Medulla oblongata (tissue), 1 donor: ENCODE measurements around the gene STXBP6.
"Not testable (repeated sequence)": the region's sequence is repeated elsewhere in the genome, so short reads cannot be mapped to it uniquely, and the experiment has no call there.

Experiments used
- DNase-seq: peaks from one replicate; pipeline ENCODE4 v3.0.0-alpha.2; 2015; ENCODE audit errors: extremely low spot score

The STXBP6 gene

GRCh38 chr14:24858052-24858451 lies 191.9 kb downstream of the STXBP6 start:
- DNase-seq, result no peak

GRCh38 chr14:24857277-24857676 lies 192.7 kb downstream of the STXBP6 start:
- DNase-seq, result no peak

GRCh38 chr14:24853446-24853845 lies 196.5 kb downstream of the STXBP6 start:
- DNase-seq, result no peak

DNA sequence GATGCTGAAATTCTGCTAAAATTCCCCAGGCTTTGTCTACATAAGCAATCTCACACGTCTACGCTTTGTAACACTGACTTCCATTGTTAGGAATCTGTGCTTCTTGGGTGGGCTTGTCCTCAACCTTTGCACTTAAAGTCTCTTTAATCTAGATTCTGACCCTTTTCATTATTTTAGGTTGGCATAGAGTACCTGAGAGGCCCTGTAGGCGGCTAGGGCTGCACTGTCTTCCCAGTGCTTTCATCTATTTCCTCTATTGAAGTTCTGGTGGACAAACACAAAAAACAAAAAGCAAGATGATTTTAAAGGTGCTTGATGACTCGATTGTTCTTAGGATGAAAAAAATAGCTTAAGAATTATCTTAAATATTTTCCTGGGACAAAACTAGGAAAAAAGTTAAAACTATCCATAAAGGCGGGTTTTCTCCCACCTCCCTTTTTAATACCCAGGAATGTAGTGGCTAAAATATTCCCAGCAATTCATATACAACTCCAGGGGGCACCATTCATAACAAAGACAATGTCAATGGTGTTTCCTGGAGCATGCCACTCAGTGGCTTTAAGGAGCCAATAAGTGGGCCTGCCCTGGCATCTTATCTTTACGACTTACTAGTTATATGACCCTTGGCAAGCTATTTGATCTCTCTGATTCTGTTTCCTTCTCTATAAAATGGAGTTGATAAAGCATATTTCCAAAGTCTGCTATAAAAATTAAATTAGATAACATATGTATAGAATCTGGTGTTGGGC lies 197.5 kb downstream of the STXBP6 start:
- DNase-seq, result no peak

DNA sequence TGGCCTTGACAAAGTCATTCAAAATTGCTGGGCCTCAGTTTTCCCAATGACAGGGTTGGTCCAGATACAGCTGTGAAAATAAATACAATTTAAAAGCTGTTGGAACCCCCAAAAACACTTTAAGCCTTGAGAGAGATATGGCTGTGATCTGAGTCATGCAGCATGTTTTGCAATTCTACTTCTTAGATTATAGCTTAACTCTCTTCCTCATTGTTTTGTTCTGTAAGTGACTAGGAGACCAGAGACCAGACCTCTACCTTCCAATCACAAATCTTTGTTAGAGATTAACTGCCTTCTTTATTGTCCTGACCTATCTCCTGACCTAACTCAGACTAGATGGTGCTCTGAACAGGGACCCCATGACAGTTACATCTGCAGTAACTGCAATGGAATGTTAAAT lies 198.1 kb downstream of the STXBP6 start:
- DNase-seq, result no peak

- DNase-seq, result no peak
These were observed 198.5 kb downstream of the STXBP6 start for GRCh38 chr14:24851406-24851805.

DNA sequence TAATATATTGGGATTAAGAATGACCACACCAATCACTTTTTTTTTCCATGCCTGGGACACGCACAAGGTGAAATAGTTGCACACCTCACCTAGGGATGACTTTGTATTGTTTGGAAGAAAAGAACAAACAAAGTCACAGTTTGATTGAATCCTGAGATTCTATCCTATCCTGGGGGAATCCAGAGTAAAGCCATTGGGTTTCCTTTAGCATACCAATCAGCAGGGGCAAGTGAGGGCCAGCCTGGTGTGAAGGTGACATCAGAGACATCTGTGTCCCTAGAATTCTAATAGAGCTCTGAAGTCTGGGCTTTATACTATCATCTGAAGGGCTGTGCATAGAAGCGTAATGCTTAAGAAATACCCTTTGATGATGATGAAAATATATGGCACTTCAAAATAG lies 199.9 kb downstream of the STXBP6 start:
- DNase-seq, result no peak

DNA sequence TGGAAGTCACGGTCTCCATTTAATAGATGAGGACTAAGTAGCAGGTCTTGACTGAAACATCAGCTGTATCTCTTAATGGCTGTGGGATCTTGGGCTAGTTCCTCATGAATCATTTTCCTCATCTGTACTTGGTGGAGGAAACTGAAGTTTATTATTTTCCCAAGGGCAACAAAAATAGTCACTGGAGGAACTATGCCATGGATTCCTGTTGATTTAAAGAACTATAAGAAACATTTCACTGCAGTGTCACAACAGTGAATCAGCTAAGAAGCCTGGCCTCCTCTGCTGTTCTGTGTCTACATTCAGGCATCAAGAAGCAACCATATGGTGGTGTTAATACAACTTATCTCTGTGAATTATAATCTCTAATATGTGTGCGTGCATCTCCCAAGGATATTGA lies 200.5 kb downstream of the STXBP6 start:
- no peak for DNase-seq

- no peak for DNase-seq
These were observed 201.7 kb downstream of the STXBP6 start for GRCh38 chr14:24848102-24848790.

DNA sequence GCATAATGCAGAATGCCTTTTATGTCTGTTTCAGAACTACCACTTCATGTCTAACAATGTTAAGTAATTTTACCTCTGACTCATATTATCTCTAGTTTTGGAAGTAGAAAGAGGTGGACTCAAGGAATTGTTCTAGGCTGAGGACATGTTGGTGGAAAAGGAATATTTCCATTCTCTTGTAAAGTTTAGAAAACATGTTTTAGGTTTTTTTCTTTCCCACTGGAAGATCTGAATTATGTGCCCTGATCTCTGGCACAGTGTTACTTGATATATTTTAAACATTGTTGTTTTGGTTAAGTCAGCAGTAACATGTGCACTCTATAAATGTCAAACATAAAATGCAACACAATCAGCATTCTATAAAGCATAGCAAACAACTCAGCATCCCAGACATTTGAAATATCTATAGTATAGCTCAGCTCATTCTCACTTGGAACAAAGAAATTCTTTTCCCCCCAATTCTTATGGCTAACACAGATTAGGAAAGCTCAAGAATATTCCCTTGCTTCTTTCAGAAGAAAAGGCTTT lies 202.3 kb downstream of the STXBP6 start:
- no peak for DNase-seq

DNA sequence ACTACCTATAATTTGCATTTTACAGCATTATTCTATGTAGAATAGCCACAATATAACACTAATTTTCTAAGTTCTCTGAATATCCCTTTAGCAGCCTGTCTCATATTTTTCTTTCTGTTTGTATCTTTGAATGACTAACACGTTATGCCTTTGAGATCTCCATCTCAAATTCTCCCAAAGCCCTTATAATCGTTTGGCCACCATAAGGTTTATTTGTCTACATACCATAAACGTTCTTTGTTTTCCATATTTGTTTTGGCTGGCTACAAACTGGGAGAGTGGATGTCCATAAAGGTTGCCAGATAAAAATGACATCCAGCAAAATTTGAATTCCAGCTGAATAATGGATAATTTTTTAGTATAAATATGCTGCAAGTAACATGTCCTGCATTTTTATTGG lies 203.7 kb downstream of the STXBP6 start:
- DNase-seq, result no peak

- peak; percentile 27 for DNase-seq
These were observed 204.1 kb downstream of the STXBP6 start for GRCh38 chr14:24845851-24846250.

DNA sequence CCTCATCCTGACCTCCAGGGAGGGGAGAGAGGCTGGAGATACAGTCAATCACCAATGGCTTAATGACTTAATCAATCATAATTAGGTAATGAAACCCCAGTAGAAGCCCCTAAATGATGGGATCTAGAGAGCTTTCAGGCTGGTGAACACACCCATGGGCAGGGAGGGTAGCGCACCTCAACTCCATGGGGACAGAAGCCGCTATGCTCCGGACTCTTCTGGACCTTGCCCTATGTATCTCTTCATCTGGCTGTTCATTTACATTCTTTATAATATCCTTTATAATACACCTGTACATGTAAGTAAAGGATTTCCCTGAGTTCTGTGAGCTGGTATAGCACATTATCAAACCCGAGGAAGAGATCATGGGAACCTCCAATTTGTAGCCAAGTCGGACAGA lies 205.9 kb downstream of the STXBP6 start:
- DNase-seq, result no peak

DNA sequence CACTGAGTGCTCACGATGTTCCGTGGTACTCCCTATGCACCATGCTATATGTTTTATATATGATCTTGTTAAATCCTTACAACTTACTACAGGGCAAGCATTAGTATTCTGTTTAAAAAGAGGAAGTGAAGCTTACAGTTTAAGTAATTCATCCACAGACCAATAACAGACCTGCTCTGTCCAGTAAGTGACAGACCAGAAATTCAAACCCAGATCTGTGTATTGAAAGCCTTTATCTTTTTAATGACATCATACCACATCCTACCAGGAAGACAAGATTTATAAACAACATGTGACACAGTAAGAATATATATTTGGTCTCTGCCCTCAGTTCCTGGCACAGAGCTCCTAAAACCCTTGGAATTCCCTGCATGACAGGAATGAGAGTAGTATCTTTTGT lies 206.5 kb downstream of the STXBP6 start:
- no peak for DNase-seq

GRCh38 chr14:24840204-24840893 lies 209.6 kb downstream of the STXBP6 start:
- no peak for DNase-seq

DNA sequence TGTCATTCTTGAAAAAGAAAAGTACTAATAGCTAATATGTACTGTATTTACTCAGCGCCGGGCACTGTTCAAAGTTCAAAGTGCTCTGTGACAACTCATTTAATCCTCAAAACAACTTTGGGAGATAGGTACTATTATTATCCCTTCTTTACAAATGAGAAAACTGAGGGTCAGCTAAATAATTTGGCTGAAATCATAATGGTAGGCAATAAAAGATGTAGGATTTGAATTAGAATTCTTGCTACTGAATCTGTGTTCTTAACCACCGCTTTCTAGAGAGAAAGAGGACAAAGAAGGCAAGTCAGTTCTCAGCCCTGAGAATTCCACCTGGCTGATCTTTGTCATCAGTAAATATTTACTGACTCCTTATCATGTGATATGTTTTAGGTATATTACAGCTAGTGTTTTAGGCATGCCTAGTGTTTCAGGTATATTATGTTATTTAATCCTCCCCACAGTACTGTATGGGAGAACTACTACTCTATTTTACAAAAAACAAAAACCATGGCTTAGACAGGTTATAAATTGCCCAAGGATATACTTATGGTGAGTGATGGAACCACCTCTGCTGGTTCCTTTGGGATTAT lies 210.2 kb downstream of the STXBP6 start:
- DNase-seq, result no peak

- peak; percentile 43 for DNase-seq
These were observed 210.9 kb downstream of the STXBP6 start for GRCh38 chr14:24838945-24839616.

DNA sequence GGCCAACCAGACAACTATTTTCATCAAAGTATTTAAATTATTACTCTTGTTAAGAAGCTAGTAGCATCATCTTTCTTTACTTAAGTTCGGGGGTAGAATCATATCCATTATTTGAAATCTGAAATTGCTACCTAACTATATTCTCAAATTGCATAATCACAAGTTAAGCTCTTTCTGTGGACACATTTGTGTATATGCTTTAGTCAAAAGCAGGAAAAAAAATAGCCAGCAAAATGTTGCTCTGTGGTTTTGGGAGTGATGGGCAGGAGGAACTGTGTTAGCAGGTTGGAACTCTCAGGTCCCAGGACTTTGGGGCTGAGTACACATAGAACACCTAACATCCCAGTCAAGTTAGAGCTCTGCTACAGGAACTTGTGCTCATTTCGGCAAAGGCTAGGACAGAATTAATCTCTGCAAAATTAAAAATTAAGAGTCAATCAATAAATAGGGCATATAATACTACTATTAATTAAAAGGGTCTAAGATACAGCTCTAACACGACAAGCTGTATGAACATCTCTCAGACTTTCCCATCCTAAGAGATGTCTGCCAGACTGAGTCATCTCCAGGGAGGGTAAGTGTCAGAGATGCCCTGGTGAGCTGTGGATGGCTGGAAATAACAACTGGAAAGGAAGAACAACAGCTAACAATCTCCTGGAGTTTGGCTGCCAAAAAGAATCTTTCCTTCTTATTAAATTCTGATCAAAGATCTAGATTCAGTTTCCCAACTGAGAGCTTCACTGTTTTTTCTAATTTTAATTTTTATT lies 212.5 kb downstream of the STXBP6 start:
- DNase-seq, result no peak

- DNase-seq, result not testable (repeated sequence)
These were observed 213.6 kb downstream of the STXBP6 start for GRCh38 chr14:24836324-24836723.

- DNase-seq, result no peak
These were observed 215.0 kb downstream of the STXBP6 start for GRCh38 chr14:24834956-24835355.

GRCh38 chr14:24833385-24833784 lies 216.6 kb downstream of the STXBP6 start:
- no peak for DNase-seq
